NCI-H524 (cell line): ENCODE results near the gene ZNF878.
A peak's percentile ranks its signal among the peaks of the same experiment; 100 is the strongest.

ENCODE experiments used
- DNase-seq, 2 experiments: peaks; one replicate each; lab custom pipeline; 2025; lab: John Stamatoyannopoulos, UW

ZNF878 gene

GRCh38 chr19:12035220-12036172 is 17.3 kb downstream of the ZNF878 start, which contains the start of gene ZNF433:
Gene ZNF433 (minus strand): TSS chr19:12035679. CDS start chr19:12035539, 140 bp downstream.
- peak in 1 of 2 experiments; percentile 17 for DNase-seq

GRCh38 chr19:12034620-12035019 is 18.1 kb downstream of the ZNF878 start:
- DNase-seq: no peak

GRCh38 chr19:12034198-12034597 is 18.6 kb downstream of the ZNF878 start:
- DNase-seq: no peak

- DNase-seq: no peak
Observed at GRCh38 chr19:12015753-12016116, 37.0 kb downstream of the ZNF878 start.

GRCh38 chr19:12015015-12015752 is 37.6 kb downstream of the ZNF878 start:
- no peak for DNase-seq

- DNase-seq: no peak
Observed at GRCh38 chr19:12000152-12000981, 52.4 kb downstream of the ZNF878 start.

- DNase-seq: no peak
Observed at GRCh38 chr19:11995174-11995573, 57.6 kb downstream of the ZNF878 start.
